Measurements from ENCODE around the gene COLQ.
"Not testable (repeated sequence)": the region's sequence is repeated elsewhere in the genome, so short reads cannot be mapped to it uniquely, and the experiment has no call there.

COLQ gene

DNA sequence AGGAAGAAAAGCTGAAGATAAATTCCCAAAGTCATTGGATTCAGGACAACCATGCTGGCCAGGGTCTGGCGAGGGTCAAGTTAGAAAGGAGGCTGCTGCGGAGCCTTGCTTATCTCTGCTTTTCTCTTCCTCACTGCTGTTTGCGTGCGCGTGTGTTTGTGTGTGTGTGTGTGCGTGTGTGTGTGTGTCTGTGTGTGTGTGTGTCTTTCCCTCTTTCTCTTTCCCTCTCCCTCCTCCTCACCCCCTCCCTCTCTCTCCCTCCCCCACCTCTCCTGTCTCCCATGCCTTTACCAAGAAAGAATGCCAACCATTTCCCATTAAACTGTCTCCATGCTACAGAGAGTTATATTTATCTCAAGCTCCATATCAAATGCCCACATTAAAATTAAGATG is at the start of gene COLQ:
Gene COLQ (minus strand): TSS at position 134 of the 393 bp plus-strand sequence. CDS start 81 bp downstream, at position 53.
- no peak for DNase-seq (ENCODE audit: low read depth in 2 of 2)

DNA sequence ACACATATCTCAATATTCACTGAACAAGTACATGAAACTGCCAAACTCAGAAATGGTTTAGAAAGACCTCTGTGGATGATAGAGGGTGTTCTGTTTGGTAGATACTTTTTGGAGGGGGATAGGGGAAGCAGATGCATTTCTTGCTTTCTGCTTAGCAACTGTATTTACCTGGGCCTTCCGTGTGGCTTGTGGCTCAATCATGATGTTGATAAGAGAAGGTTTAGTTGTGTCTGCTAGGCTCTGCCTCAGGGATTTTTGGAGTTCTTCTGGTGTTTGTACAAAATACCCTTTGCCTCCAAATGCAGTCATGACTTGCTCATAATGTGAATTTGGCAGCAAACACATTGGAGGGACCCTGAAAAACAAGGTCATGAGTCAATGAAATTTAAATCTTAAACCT is 41.7 kb upstream of the COLQ start:
- no peak for DNase-seq (ENCODE audit: low read depth in 2 of 2)

DNA sequence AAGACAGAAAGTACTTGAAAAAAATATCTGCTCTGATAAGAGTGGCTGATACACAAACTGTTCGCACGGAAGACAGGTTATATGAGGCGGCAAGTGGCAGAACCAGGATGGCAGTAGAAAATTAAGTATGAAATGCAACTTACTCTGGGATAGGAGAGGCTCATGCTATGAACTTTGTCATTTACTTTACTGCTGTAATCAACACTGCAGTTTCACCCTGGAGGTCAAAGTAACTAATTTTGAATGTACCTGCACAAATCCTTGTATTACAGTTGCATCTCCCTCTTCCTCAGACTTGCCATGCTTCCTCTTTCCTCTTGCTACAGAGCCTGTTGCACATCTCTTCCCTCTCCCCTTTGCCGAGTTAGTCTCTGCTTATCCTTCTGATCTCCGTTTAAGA is 41.1 kb upstream of the COLQ start:
- no peak for DNase-seq (ENCODE audit: low read depth in 2 of 2)

DNA sequence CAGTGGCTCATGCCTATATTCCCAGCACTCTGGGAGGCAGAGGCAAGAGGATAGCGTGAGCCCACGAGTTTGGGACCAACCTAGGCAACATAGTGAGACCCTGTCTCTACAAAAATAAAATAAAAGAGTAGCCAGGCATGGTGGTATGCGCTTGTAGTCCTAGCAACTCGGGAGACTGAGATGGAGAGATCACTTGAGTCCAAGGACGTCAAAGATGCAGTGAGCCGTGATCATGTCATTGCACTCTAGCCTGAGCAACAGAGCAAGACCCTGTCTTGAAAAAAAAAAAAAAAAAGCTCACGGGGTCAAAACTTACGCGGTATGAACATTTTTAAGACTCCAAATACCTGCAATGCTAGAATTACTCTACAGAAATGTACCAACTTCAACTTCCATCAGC is 37.1 kb upstream of the COLQ start:
- DNase-seq (ENCODE audit: low read depth in 2 of 2): no peak

DNA sequence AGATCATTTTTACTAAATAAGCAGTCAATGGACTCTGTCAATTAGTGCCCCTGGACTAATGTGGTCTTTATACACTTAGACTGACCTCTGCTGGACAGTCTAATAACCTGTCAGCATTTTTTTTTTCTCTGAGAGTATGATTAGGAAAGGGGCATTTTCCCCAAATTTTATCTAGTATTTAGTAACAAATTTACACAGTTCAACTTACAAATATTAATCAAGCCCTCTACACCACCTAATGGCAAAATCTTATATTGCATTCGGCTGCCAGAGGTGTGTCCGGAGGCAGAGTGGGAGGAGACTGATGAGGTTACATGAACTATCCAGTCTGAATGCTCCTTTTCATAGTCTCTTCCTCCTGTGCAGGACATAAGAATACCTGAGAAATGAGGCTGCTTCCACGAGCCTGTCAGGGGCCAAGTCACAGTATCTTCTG is 36.0 kb upstream of the COLQ start:
- peak; percentile 14 to 22 for DNase-seq (ENCODE audit: low read depth in 2 of 2)

DNA sequence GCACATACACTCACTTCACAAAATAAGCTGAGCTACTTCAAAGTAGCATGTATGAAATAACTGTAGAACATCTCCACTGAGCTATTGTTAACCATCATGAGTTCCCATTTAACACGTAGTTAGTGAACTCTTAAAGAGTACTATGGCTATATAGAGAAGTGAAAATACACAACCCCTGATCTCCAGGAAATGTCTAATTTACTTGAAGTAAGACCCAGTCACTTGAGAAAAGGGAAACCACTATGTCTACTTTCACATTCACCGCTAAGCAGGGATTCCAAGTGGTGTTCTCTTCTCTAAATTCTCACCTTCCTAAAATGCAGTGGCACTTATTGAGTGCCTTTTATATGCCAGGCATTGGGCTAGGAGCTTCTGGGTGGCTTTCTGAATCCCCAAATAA is 35.0 kb upstream of the COLQ start:
- no peak for DNase-seq (ENCODE audit: low read depth in 2 of 2)

DNA sequence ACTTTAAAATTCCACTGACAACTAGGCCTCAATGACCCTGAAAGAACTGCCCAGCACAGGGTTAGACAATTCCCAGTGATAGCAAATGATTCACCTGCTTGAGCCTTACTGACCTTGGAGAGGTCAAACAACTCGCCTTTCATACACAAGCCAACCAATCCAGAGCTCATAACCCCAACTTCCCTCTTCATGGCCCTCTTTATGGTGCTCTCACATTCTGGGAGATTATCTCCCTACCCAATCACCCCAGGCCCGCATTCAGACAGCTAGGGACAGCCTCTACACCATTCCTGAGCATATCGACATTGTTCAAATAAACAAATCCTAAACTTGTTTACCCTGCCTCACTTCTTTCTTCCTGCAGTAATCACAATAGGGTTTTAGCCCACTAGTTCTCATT is 32.2 kb upstream of the COLQ start:
- no peak for DNase-seq (ENCODE audit: low read depth in 2 of 2)

DNA sequence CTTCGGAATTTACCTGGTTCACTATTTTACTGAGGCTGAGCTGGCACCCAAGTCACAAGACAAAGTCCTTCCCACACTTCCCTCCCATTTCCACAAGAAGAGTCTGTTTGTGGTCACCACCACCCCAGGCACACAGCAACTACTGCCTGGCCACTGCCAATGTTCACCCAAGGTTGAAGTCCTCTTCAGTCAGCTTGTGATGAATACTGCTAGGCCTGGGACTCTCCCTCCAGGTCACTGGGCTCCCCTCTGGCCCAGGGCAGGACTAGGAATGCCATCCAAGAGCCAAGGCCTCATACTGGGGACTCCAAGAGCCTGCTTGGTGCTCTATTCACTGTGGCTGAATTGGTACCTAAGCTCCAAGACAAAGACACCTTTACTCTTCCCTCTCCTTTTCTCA is 30.4 kb upstream of the COLQ start:
- no peak for DNase-seq (ENCODE audit: low read depth in 2 of 2)

DNA sequence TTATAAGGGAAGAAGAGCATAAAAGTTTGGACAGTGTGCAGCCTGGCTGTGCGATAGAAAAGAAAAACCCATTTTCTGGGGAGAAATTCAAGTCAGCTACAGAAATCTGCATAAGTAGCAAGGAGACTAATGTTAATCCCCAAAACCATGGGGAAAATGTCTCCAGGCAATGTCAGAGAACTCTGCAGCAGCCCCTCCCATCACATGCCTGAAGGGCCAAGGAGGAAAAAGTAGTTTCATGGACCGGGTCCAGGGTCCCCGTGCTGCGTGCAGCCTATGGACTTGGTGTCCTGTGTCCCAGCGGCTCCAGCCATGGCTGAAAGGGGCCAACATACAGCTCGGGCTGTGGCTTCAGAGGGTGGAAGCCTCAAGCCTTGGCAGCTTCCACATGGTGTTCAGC is 28.3 kb upstream of the COLQ start:
- DNase-seq (ENCODE audit: low read depth in 2 of 2): no peak

DNA sequence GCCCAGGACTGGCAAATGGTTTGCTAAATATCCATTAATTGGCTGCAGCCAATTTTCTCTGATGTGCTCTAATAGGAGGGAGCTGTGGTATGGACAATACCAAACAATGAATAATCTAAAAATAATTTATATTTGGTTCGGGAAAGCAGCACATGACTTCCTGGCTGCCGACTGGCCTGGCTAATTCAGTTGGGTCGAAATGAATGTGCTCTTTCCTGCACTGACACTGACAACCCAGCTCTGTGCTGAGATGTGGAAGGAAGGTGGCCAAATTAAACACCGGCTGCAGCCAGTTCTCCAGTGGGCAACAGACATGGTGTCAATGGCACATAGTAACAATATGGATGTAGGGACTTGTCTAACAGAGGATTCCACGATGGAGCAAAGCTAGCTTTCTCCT is 21.1 kb upstream of the COLQ start:
- no peak for DNase-seq (ENCODE audit: low read depth in 2 of 2)

DNA sequence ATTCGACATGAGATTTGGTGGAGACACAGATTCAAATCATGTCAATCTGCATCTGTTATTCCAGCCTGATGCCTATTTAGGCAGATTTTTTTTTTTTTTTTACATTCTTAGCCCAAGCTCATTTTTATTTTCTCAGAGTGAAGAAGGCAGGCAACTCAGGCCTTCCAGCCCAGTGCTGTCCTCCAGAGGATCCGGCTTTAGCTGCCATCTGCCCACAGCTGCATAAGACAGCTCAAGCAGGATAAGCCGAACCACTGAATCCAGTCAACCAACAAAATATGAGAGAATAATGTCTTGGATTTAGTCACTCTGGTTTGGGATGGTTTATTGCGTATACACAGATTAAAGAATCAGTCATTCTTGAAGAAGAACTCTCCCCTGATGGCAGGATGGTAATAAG is 19.9 kb upstream of the COLQ start:
- no peak for DNase-seq (ENCODE audit: low read depth in 2 of 2)

DNA sequence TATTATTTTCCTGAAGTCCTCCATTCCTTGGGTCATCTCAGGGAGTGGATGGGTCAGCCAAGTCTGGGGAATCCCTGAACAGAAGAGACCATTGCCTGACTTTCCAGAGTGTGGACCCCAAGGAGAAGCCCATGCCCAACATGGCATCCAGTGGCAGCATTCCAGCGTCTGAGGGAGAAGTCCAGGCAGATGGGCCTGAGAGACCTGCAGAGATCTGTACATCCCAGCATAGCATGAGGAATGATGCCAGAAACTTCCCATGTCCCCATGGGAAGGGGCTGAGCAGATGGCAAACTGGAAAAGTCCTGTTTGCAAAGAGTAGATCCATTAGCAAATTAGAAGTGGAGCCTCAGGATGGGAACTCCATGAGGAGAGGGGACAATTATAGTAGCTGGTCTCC is 17.6 kb upstream of the COLQ start:
- DNase-seq (ENCODE audit: low read depth in 2 of 2): no peak

DNA sequence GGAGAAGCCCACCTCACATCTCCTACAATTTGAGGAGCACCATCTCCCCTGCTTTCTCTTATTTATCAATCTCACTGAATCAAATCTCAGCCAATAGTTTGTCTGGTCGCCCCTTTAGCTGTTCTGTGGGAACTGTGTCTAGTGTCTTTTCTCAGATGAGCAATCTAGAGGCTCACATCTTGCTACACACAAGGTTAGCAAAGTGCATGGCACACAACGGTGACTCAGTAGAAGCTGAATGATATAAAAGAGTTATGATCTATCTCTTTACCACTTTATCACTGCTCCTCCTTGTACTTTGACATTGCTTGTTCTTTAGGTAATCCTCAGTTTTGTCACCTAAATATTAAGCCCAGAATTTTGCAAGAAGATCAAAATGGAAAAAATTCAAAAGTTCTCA is 16.8 kb upstream of the COLQ start:
- no peak for DNase-seq (ENCODE audit: low read depth in 2 of 2)

DNA sequence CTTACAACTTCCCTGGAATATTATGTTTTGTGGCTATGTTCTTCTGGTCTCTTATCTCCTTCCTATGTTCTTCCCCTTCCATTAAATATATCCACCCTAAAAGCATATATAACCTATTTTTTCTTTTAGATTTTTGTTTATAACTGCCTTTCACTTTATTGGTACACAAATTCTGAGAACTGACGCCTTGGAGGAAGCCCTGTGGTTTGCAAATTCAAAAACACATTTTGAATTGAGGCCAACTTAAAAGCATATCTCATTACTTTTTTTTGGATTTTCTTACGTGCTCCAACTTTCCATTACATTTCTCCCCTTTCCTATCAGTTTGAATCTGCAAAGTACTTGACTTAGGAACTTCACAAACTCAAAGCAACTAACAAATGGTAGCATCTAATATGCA is 15.3 kb upstream of the COLQ start:
- DNase-seq (ENCODE audit: low read depth in 2 of 2): no peak

DNA sequence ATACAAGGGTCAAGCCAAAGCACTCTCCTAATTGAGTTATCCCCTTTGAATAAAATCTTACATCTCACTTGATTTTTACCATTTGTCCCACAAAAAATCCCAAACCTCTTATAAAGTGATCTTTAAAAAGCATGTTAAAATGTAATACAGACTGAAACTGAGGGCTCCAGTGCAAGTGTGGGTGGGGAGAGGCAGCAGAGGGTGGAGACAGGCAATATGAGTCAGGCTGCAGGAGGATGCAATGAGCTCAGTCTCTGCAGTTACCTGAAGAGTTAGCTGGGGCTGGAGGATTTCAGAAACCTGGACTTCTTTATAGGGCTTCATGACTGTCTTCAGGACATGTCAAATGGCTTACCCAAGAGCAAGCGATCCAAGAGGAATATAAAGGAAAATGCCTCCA is 14.2 kb upstream of the COLQ start:
- no peak for DNase-seq (ENCODE audit: low read depth in 2 of 2)

DNA sequence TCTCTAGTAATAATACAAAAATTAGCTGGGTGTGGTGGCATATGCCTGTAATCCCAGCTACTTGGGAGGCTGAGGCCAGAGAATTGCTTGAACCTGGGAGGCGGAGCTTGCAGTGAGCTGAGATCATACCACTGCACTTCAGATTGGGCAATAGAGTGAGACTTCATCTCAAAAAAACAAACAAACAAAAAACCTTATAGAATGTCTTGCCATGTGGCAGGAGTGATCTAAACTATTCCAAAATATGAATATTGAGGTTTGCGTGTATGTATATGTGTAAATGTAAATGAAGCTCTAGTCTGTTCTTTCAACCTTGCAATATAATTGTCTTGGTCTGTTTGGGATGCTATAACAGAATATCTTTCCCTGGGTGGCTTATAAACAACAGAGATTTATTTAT is 11.1 kb upstream of the COLQ start:
- not testable (repeated sequence) for DNase-seq (ENCODE audit: low read depth in 2 of 2)

DNA sequence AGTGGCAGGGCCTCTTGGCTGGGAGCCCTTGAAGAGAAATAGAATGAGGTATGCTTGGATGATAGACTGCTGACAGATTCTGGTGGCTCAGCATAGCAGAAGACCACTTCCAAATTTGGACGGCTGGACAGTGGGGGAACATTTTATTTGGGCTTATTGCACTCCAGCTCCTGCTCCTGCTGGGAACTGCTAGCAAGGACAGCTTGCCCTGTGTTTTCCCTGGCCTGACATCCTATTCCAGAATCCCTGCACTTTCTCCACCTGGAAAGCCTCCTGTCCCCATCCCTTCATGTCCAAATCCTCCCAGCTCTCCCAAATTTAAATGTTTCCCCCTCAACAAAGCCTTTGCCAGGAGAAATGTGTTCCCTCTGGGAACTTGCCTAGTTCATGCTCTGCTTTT is 9.8 kb upstream of the COLQ start:
- DNase-seq (ENCODE audit: low read depth in 2 of 2): no peak

DNA sequence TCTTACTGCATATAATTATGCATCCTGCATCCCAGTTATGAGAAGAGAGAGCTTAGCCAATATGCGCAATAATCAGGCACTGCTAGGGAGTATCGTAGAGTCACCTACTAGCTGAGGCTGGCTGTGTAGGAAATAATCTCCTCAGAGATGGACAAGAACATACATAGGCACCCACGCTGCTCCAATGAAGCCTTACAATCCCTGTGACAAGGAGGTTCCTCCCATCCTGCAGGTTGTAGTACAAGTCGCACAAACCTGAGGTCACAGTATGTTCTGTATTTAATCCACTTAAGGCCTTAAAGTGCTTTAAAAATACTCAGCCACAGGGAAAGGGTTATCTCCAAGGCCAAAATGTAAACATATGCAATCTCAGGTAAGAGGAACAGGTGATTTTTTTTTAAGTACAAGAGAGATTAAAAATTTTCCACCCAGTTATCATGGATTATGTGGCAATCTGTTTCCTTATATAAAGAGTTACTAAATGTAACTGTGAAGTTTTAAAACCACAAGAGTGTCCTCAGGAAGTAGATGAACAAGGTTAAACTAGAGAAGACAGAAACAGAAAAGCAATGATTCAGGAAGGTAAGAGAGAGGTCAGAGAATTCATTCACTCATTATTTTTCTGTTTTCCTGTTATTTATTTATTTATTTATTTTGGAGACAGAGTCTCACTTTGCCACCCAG is 7.5 kb upstream of the COLQ start:
- DNase-seq (ENCODE audit: low read depth in 2 of 2): no peak

DNA sequence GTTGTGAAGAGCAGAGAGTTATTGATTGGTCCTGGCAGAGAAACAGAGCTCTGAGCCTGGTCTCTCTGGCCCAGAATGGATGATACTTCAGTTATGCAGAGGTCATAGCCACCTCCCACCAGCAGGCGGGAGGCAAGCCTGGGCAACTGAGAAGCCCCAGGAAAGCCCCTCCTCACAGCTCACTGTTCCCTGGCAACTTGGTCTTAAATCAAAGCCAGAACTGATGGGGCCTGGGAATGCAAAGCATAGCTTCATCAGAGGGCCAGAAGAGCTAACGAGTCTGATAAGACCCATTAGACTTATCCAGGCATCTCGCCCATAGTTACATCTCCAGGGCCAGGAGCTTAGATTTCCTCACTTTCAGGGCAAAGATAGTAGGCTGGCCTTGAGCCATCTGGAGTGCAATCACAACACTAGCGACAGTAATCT is 5.5 kb upstream of the COLQ start:
- no peak for DNase-seq (ENCODE audit: low read depth in 2 of 2)

DNA sequence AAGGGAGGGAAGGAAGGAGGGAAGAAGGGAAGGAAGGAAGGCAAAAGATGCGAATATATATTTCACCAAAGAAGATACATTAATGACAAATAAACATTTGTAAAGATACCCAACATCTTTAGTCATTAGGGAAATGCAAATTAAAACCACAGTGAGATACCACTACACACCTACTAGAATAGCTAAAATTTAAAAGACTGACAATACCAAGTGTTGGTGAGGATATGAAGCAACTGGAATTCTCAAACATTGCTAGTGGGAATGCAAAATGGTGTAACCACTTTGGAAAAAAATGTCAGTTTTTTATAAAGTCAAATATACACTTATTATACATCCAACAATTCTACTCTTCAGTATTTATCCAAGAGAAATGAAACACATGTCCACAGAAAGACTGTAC is 4.3 kb upstream of the COLQ start:
- DNase-seq (ENCODE audit: low read depth in 2 of 2): no peak

DNA sequence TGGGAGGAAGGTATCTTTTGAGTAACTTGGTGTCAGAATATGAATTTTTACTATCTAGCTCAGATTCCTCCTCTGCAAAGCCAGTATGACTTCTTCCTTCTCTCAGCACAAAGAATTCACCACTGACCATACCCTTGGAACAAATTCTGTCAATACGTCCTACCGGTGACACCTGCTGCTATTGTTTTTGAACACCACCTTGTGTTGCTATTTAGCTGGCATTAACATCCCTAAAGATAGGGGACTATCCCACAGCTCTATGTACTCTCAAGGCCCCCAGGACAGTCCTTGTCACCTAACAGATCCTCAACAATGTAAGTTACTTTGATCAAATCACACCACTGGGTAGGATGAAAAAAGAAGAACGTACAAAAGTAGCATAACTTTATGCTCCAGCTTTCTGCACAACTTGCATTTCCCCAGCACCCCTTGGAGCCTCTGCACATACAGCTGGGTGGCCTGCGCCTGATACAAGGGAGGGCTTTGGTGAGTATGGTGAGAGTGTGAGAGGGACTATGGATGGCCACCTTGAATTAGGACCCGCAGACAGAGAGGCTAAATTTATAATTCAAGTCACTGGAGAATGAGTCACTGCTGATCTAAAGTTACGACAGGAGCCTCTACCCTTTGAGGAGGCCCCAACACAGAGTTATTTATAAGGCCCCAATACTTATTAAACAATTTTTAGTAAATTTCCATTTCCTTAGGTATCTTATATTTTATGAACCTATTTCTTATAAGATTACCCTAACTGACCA is 2.3 kb upstream of the COLQ start:
- DNase-seq (ENCODE audit: low read depth in 2 of 2): no peak

DNA sequence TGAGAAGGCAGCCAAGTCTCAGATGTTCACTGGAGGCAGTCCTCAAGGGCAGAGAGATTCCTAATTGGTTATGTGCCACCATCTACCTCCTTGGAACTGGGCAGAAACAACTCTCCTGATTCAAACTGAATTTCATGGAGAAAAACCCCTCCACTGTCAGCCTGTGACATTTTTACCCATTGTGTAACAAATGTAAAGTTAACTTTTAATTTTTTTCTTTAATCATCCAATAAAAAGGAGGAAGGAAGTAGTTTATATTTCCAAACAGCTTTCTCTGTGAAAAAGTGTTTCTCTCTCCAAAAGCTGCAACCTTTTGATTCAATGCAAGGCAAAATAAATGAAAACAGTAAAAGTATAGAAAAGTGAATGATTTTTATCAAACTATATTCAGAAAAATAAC is 510 bp upstream of the COLQ start:
- no peak for DNase-seq (ENCODE audit: low read depth in 2 of 2)

DNA sequence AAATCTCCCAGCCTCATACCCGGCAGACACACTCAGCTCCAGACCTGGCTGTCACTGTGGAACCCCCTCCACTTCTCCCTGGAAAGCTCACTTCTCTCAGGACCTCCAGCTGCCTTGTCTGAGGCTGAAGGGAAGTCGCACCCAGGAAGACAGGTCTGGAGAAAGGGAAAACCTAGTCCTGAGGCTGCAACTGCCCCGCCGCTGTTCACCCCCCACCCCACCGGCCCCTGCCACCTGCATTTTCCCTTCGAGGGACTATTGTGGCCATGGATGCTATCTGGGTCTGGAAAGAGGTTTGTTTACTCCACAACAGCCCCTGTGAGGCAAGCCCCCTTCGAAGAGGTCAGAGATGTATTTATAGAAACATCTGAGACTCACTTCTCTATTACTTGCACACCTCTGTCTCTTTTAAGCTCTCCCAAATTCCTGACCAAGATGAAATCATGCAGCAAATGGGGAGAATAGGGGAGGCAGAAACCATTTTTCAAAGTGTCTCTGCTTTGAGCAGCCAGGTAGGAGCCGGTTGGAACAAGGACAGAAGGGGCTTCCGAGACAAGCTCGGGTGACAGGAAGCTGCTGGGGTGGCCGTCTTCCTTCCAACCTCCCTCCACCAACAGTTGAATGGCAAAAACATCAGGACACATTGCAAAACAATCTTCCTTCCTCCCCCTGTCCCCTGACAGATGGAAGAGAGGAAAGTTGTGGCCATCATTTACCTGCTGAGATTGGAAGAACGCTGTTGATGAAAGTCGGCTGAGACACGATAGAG is 518 bp downstream of the COLQ start:
- no peak for DNase-seq (ENCODE audit: low read depth in 2 of 2)
